Thyroid gland (tissue), 4 donors: ENCODE data around the gene IFT25. TPM values are rescaled to one million over a fixed set of nuclear protein-coding genes. Genes with fewer than 3 reads are reported as not detected.
"Not testable (repeated sequence)": the region's sequence is repeated elsewhere in the genome, so short reads cannot be mapped to it uniquely, and the experiment has no call there.

Source experiments
- DNase-seq, 2 donors: peaks; one replicate each; pipeline ENCODE4 v3.0.0-alpha.2; 2019
- H3K27ac ChIP-seq, 3 donors: fragments of 200-600 bp; sonication (generic); 1 replicate in 2 of 3; 2 replicates in 1 of 3; pipeline ENCODE4 v1.5.1; 2016 to 2019; ENCODE audit warnings: mild to moderate bottlenecking in 1 of 3, moderate library complexity in 1 of 3
- H3K27me3 ChIP-seq: fragments of 200-600 bp; sonication (generic); one replicate; pipeline ENCODE4 v1.5.1; 2019
- H3K36me3 ChIP-seq, 2 donors: fragments of 200-600 bp; sonication (generic); one replicate each; pipeline ENCODE4 v1.5.1; 2016 to 2019
- H3K4me1 ChIP-seq, 2 donors: fragments of 200-600 bp; sonication (generic); one replicate each; pipeline ENCODE4 v1.5.1; 2017 to 2019
- H3K4me3 ChIP-seq, 3 donors: fragments of 200-600 bp; sonication (generic); replicated peaks in 1 of 3; 1 replicate in 2 of 3; 2 replicates in 1 of 3; pipeline ENCODE4 v1.5.1; 2016; ENCODE audit warnings: mild to moderate bottlenecking in 1 of 3
- H3K9me3 ChIP-seq: fragments of 200-600 bp; sonication (generic); one replicate; pipeline ENCODE4 v1.5.1; 2017
- POLR2A ChIP-seq, 2 donors: fragments of 450-650 bp; IDR thresholded peaks; one replicate each; pipeline ENCODE4 v1.6.1; 2017; ENCODE audit warnings: antibody characterized with exemption in 2 of 2, mild to moderate bottlenecking in 2 of 2, moderate library complexity in 1 of 2
- whole genome bisulfite sequencing, 2 donors: methylation state at CpG; one replicate each; pipeline ENCODE4 v1.1.5; 2017; 5-methylcytosine and 5-hydroxymethylcytosine counted together
- intact Hi-C: fragments of 100-400 bp; cut with DNase I; formaldehyde crosslinking; loops from one replicate; pipeline ENCODE4 v1.15.1; 2023
- total RNA-seq, 4 donors: library from RNA; depleted of rRNA; stranded (reverse); fragments of >200 nt; gene quantifications; one replicate each; pipeline ENCODE4 v1.2.3, GENCODE V29; 2016
- TF ChIP-seq, protein P1 (sequence below), 6 experiments: fragments of 200-600 bp in 3 of 6; fragments of 450-650 bp in 3 of 6; sonication (generic) in 3 of 6; IDR thresholded peaks; one replicate each; pipeline ENCODE4 v1.5.1; 2016 to 2019; ENCODE audit warnings: antibody characterized with exemption in 6 of 6, mild to moderate bottlenecking in 2 of 6, inconsistent platforms in 1 of 6, moderate library complexity in 1 of 6

Gene IFT25
- total RNA-seq, 4 donors from 2014 or later = 42.4 to 116 (median 77.7) TPM

DNA sequence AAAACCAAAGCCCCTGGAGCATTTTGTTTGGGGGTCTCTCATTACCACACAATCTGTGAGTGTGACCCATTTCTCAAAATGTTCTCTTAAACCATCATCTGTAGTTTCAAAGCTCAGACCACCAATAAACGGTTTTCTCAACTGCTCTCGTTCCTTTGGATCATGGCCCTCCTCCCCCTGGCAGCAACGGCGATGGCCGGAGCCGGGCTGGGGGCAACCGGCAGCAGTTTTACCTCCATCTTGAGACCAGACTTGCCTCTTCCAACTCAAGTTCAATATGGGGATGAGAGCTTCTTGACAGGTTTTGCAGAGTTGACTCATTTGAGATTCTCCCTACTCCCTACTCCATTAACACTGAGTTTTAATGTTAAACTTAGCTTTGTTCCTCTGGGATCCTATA lies 30.4 kb upstream of the IFT25 start:
- Histone ChIP-seq H3K36me3 (peaks cover 1 to 4% of the 10 kb centered on the region in 2 donors), H3K27ac (no peak overlapping the region), H3K4me3 (no peak overlapping the region), H3K4me1 (no peaks in the 10 kb centered on the region), H3K9me3 (no peaks in the 10 kb centered on the region), H3K27me3 (no peaks in the 10 kb centered on the region)
- TF ChIP-seq, protein P1, sequence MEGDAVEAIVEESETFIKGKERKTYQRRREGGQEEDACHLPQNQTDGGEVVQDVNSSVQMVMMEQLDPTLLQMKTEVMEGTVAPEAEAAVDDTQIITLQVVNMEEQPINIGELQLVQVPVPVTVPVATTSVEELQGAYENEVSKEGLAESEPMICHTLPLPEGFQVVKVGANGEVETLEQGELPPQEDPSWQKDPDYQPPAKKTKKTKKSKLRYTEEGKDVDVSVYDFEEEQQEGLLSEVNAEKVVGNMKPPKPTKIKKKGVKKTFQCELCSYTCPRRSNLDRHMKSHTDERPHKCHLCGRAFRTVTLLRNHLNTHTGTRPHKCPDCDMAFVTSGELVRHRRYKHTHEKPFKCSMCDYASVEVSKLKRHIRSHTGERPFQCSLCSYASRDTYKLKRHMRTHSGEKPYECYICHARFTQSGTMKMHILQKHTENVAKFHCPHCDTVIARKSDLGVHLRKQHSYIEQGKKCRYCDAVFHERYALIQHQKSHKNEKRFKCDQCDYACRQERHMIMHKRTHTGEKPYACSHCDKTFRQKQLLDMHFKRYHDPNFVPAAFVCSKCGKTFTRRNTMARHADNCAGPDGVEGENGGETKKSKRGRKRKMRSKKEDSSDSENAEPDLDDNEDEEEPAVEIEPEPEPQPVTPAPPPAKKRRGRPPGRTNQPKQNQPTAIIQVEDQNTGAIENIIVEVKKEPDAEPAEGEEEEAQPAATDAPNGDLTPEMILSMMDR (IDR thresholded peaks at IDR 0.05) = no peak
- no peak for TF ChIP-seq POLR2A (IDR thresholded peaks at IDR 0.05)
- intact Hi-C loops = no loop called here
- WGBS, 2 donors = 96% methylated on average over 7 of the region's 7 CpGs
- DNase-seq = no peak

DNA sequence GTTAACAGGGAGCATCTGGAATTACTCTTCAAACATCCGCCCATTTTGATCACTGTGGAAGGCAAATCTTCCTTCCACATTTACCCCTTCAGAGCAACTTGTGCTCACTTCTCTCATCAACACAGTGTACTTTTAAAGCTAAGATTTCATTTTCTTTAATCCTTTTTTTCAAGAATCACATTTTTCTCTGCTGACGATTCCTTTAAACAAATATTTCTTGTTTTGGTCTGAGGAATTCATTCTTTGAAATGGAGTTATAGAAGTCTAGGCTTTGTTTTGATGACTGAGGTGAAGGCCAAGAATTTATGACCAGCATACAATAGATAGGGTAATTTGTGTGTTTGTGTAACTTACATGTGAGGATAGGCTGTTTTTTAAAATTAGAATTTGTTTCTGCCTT lies 26.2 kb upstream of the IFT25 start:
- Histone ChIP-seq H3K36me3 (peaks cover 14 to 28% of the 10 kb centered on the region in 2 donors), H3K4me3 (no peak overlapping the region), H3K27ac (no peak overlapping the region), H3K27me3 (no peaks in the 10 kb centered on the region), H3K9me3 (no peaks in the 10 kb centered on the region), H3K4me1 (no peaks in the 10 kb centered on the region)
- DNase-seq = no peak
- intact Hi-C loops = no loop called here
- no peak for TF ChIP-seq POLR2A (IDR thresholded peaks at IDR 0.05)
- TF ChIP-seq, protein P1 (IDR thresholded peaks at IDR 0.05) = no peak
- WGBS, 2 donors = 86 to 88% methylated on average over 2 of the region's 2 CpGs

DNA sequence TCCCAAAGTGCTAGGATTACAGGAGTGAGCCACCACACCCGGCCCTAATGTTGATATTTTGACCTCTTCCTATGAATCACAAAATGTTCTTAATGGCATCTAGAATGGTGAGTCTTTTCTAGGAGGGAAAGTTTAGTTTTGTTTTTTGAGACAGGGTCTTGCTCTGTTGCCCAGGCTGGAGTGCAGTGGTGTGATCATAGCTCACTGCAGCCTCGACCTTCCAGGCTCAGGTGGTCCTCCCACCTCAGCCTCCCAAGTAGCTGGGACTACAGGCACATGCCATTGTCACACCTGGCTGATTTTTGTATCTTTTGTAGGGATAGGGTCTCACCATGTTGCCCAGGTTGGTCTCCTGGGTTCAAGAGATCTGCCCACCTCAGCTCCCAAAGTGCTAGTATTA lies 23.8 kb upstream of the IFT25 start:
- 95 to 100% methylated on average over 2 of the region's 2 CpGs for whole genome bisulfite sequencing, 2 donors
- H3K9me3 ChIP-seq, H3K4me1 ChIP-seq, H3K27ac ChIP-seq, DNase-seq, H3K27me3 ChIP-seq, intact Hi-C loops, H3K4me3 ChIP-seq: not testable (repeated sequence)
- H3K36me3 ChIP-seq = peaks cover 21 to 33% of the 10 kb centered on the region in 2 donors

DNA sequence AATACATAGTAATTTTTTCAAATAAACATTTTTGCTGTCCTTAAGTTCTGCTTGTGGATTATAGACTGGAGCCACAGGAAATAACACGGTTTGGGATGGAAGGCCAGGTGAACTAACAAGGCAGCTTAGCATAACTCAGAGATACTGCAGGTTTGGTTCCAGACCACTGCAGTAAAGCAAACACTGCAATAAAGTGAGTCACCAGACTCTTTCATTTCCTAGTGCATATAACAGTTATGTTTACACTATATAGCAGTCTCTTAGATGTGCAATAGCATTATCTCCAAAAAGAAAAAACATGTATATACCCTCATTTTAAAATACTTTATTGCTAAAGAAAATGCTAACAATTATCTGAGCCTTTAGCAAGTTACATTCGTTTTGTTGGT lies 22.6 kb upstream of the IFT25 start:
- no peaks in the 10 kb centered on the region for H3K9me3 ChIP-seq
- TF ChIP-seq POLR2A (IDR thresholded peaks at IDR 0.05) = no peak
- TF ChIP-seq, protein P1 (IDR thresholded peaks at IDR 0.05) = no peak
- peaks cover 26 to 44% of the 10 kb centered on the region in 2 donors for H3K36me3 ChIP-seq
- no peaks in the 10 kb centered on the region for H3K27me3 ChIP-seq
- 85% methylated on average over 2 of the region's 2 CpGs for WGBS, 2 donors
- no peaks in the 10 kb centered on the region for H3K4me1 ChIP-seq
- no peak overlapping the region for H3K27ac ChIP-seq
- intact Hi-C loops = no loop called here
- no peak for DNase-seq
- no peak overlapping the region for H3K4me3 ChIP-seq

DNA sequence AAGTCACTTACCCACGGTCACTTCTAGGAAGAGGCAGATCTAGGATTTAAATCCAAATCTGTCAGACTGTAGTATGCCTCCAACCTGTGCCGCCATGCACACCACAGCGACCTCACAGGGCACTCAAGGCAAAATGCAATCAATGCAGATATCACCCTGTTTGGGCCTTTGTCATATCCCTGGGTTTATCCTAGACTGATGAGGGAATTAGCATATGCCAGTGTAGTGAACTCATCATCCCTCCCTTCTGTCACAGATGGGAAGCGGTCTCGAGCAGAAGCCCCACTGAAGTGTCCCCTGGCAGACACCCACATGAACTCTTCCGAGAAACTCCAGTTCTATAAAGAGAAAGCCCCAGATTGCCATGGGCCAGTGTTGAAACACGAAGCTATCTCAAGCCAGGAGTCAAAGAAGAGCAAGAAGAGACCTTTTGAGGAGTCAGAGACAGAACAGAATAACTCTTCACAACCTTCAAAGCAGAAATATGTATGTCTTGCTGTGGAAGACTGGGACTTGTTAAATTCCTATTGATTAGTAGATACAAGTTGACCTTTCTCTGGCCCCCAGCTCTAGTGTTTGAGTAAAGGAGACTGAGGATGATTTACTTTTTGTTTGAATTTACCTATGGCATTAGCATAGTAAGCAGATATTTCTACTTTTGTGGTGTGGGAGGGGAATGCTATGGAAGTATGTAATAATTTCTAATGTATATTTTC lies 22.1 kb upstream of the IFT25 start:
- H3K36me3 ChIP-seq = peaks cover 31 to 49% of the 10 kb centered on the region in 2 donors
- H3K9me3 ChIP-seq = no peaks in the 10 kb centered on the region
- H3K27me3 ChIP-seq = no peaks in the 10 kb centered on the region
- intact Hi-C loops = no loop called here
- WGBS, 2 donors = 91% methylated on average over 7 of the region's 7 CpGs
- H3K4me1 ChIP-seq = no peaks in the 10 kb centered on the region
- TF ChIP-seq POLR2A (IDR thresholded peaks at IDR 0.05) = no peak
- TF ChIP-seq, protein P1 (IDR thresholded peaks at IDR 0.05) = no peak
- H3K27ac ChIP-seq = no peak overlapping the region
- H3K4me3 ChIP-seq = no peak overlapping the region
- no peak for DNase-seq
